Neural cell (in vitro differentiated cells): ENCODE results near the gene SNTA1. TPM values are rescaled to one million over a fixed set of nuclear protein-coding genes. Genes with fewer than 3 reads are reported as not detected.

Experiments used
- H2AFZ ChIP-seq: fragments of 200-600, 300-800 bp; sonication (generic), shearing (Covaris generic); 2 replicates; pipeline ENCODE4 v1.6.0; 2014; ENCODE audit warnings: low read depth, mild to moderate bottlenecking, antibody characterized with exemption, low read length, moderate library complexity
- H3F3A ChIP-seq: fragments of 200-600 bp; shearing (Covaris generic); 2 replicates; pipeline ENCODE4 v1.6.1; 2016; ENCODE audit warnings: mild to moderate bottlenecking, moderate library complexity, mixed read lengths, antibody characterized with exemption, low read length; ENCODE audit not compliant: insufficient read depth, poor library complexity, severe bottlenecking
- H3K27ac ChIP-seq: fragments of 200-600, 300-800 bp; sonication (generic), shearing (Covaris generic); 2 replicates; pipeline ENCODE4 v1.5.1; 2014; ENCODE audit warnings: mild to moderate bottlenecking, low read length, moderate library complexity
- H3K27me3 ChIP-seq: fragments of 300-800, 200-600 bp; sonication (generic), shearing (Covaris generic); 2 replicates; pipeline ENCODE4 v1.6.0; 2014; ENCODE audit warnings: mild to moderate bottlenecking, low read depth, low read length, moderate library complexity; ENCODE audit not compliant: insufficient read depth
- H3K36me3 ChIP-seq: fragments of 300-800, 200-600 bp; sonication (generic), shearing (Covaris generic); 2 replicates; pipeline ENCODE4 v1.5.1; 2014; ENCODE audit warnings: mild to moderate bottlenecking, antibody characterized with exemption, low read length, moderate library complexity; ENCODE audit not compliant: insufficient read depth
- H3K4me2 ChIP-seq: fragments of 300-800, 200-600 bp; sonication (generic), shearing (Covaris generic); 2 replicates; pipeline ENCODE4 v1.6.0; 2014; ENCODE audit warnings: mild to moderate bottlenecking, low read length
- H3K4me3 ChIP-seq: fragments of 300-800, 200-600 bp; sonication (generic), shearing (Covaris generic); 2 replicates; pipeline ENCODE4 v1.5.1; 2014; ENCODE audit warnings: mild to moderate bottlenecking, low read length, moderate library complexity
- H3K79me2 ChIP-seq: fragments of 200-600 bp; shearing (Covaris generic); replicated peaks from 2 replicates; pipeline ENCODE4 v1.6.0; 2014; ENCODE audit warnings: mild to moderate bottlenecking, low read length, moderate library complexity; ENCODE audit not compliant: insufficient read depth
- H3K9ac ChIP-seq: fragments of 300-800, 200-600 bp; sonication (generic), shearing (Covaris generic); 2 replicates; pipeline ENCODE4 v1.6.1; 2016; ENCODE audit warnings: mild to moderate bottlenecking, low read length, mixed read lengths
- H3K9me2 ChIP-seq: fragments of 200-600 bp; shearing (Covaris generic); 2 replicates; pipeline ENCODE4 v1.6.1; 2016; ENCODE audit warnings: mild to moderate bottlenecking, low read length, mixed read lengths; ENCODE audit not compliant: insufficient read depth
- H3K9me3 ChIP-seq: fragments of 200-600, 300-800 bp; sonication (generic), shearing (Covaris generic); 2 replicates; pipeline ENCODE4 v1.6.1; 2016; ENCODE audit warnings: mild to moderate bottlenecking, mixed run types, low read length, moderate library complexity, mixed read lengths
- H4K20me1 ChIP-seq: fragments of 200-600 bp; shearing (Covaris generic); 2 replicates; pipeline ENCODE4 v1.6.1; 2016; ENCODE audit warnings: mild to moderate bottlenecking, mixed run types; ENCODE audit not compliant: insufficient read depth
- CTCF ChIP-seq: fragments of 450-650 bp; IDR thresholded peaks from 2 replicates; pipeline ENCODE4 v1.5.1; 2014; ENCODE audit warnings: antibody characterized with exemption, mild to moderate bottlenecking, moderate library complexity; ENCODE audit not compliant: poor library complexity, severe bottlenecking
- EP300 ChIP-seq: fragments of 450-650 bp; conservative IDR thresholded peaks from 2 replicates; pipeline ENCODE4 v1.6.1; 2014; ENCODE audit warnings: antibody characterized with exemption, mild to moderate bottlenecking, moderate library complexity; ENCODE audit not compliant: poor library complexity, severe bottlenecking
- EZH2 ChIP-seq: fragments of 200-600, 300-800 bp; shearing (Covaris generic), sonication (generic); IDR thresholded peaks from 2 replicates; pipeline ENCODE4 v1.6.1; 2014; ENCODE audit warnings: antibody characterized with exemption, low read length, borderline replicate concordance, mild to moderate bottlenecking; ENCODE audit not compliant: insufficient read depth, poor library complexity, severe bottlenecking
- MXI1 ChIP-seq: fragments of 450-650 bp; conservative IDR thresholded peaks from 2 replicates; pipeline ENCODE4 v1.6.1; 2014; ENCODE audit warnings: antibody characterized with exemption, mild to moderate bottlenecking; ENCODE audit not compliant: poor library complexity, severe bottlenecking
- POLR2AphosphoS5 ChIP-seq: IDR thresholded peaks from 2 replicates; pipeline ENCODE4 v1.6.1; 2012
- RAD21 ChIP-seq: fragments of 450-650 bp; conservative IDR thresholded peaks from 2 replicates; pipeline ENCODE4 v1.6.1; 2014; ENCODE audit warnings: antibody characterized with exemption, mild to moderate bottlenecking, moderate library complexity
- SMC3 ChIP-seq: fragments of 450-650 bp; conservative IDR thresholded peaks from 2 replicates; pipeline ENCODE4 v1.6.1; 2014; ENCODE audit warnings: antibody characterized with exemption, mild to moderate bottlenecking, moderate library complexity; ENCODE audit not compliant: poor library complexity
- TAF1 ChIP-seq: IDR thresholded peaks from 2 replicates; pipeline ENCODE4 v1.6.1; 2012; ENCODE audit warnings: low read depth
- polyA minus RNA-seq: library from RNA; depleted of rRNA, polyadenylated mRNA; stranded (reverse); fragments of >200 nt; gene quantifications from 2 replicates; pipeline ENCODE4 v1.2.3, GENCODE V29; 2014
- polyA plus RNA-seq: library from polyadenylated mRNA; depleted of rRNA; stranded (reverse); fragments of >200 nt; gene quantifications from 2 replicates; pipeline ENCODE4 v1.2.3, GENCODE V29; 2014
- TF ChIP-seq, protein P1 (sequence below): IDR thresholded peaks from 2 replicates; pipeline ENCODE4 v1.6.1; 2012; ENCODE audit warnings: borderline replicate concordance

Gene SNTA1
- 7.2 and 8.6 TPM in 2 replicates for polyA plus RNA-seq
- 5.7 and 7.3 TPM in 2 replicates for polyA minus RNA-seq

- TF ChIP-seq EP300 (peak; percentile 12), RAD21 (no peak), CTCF (peak; percentile 5), POLR2AphosphoS5 (no peak), EZH2 (no peak), TAF1 (no peak), SMC3 (no peak), MXI1 (peak; percentile 38)
- TF ChIP-seq, protein P1, sequence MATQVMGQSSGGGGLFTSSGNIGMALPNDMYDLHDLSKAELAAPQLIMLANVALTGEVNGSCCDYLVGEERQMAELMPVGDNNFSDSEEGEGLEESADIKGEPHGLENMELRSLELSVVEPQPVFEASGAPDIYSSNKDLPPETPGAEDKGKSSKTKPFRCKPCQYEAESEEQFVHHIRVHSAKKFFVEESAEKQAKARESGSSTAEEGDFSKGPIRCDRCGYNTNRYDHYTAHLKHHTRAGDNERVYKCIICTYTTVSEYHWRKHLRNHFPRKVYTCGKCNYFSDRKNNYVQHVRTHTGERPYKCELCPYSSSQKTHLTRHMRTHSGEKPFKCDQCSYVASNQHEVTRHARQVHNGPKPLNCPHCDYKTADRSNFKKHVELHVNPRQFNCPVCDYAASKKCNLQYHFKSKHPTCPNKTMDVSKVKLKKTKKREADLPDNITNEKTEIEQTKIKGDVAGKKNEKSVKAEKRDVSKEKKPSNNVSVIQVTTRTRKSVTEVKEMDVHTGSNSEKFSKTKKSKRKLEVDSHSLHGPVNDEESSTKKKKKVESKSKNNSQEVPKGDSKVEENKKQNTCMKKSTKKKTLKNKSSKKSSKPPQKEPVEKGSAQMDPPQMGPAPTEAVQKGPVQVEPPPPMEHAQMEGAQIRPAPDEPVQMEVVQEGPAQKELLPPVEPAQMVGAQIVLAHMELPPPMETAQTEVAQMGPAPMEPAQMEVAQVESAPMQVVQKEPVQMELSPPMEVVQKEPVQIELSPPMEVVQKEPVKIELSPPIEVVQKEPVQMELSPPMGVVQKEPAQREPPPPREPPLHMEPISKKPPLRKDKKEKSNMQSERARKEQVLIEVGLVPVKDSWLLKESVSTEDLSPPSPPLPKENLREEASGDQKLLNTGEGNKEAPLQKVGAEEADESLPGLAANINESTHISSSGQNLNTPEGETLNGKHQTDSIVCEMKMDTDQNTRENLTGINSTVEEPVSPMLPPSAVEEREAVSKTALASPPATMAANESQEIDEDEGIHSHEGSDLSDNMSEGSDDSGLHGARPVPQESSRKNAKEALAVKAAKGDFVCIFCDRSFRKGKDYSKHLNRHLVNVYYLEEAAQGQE: no peak
Measured at GRCh38 chr20:33443512-33444239, at the start of gene SNTA1. SNTA1 (minus strand) TSS chr20:33443763; CDS start chr20:33443620, 143 bp downstream.

DNA sequence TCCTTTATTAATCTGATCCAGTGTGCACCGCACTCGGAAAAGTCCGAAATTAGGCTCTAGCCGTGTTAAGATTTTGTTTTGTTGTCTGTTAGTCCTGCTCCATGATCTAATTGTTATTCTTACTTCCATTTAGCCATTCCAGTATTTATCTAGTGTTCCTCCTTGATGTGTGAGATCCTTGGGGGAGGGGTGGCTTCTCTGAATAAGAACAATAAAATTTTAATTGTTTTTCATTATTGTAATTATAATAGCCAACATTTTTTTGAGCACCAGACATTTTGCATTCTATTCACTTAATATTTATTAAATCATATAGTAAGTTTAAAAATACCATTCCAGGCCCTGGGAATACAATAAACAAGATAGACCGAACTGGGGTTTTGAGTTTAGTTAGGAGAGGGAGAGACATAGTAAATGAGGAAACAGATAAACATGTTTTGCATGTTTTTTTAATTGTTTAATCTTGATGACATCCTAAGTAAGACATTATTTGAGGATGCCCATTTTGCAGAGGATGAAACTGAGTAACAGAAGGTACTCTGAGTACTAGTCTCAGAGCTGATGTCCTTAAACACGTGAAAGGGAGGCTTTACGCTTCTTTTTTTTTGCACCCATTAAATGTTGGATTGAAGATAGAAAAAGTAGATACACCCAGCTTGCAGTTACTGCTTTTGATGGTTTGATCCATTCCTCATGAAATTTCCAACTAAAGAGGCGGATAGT lies 47.5 kb upstream of the SNTA1 start:
- H3K36me3 ChIP-seq: no peaks in the 10 kb centered on the region
- H3K9ac ChIP-seq: peak overlapping the region; percentile 85
- H2AFZ ChIP-seq: peak overlapping the region; percentile 62
- peaks cover 11% of the 10 kb centered on the region for H3K79me2 ChIP-seq
- H3K9me3 ChIP-seq: no peaks in the 10 kb centered on the region
- peak overlapping the region; percentile 98 for H3K4me3 ChIP-seq
- no peaks in the 10 kb centered on the region for H3K9me2 ChIP-seq
- no peaks in the 10 kb centered on the region for H3K27me3 ChIP-seq
- H3K27ac ChIP-seq: peak overlapping the region; percentile 78
- H3K4me2 ChIP-seq: peak overlapping the region; percentile 62
- TF ChIP-seq MXI1: no peak
- TF ChIP-seq, protein P1: no peak
- H4K20me1 ChIP-seq: no peaks in the 10 kb centered on the region
- no peaks in the 10 kb centered on the region for H3F3A ChIP-seq

More at GRCh38 chr20:33443512-33444239, at the start of gene SNTA1:
- Histone ChIP-seq H3K4me2 (peak within 1 kb of the TSS; percentile 61), H2AFZ (peak within 1 kb of the TSS; percentile 40), H4K20me1 (no peaks in the 10 kb centered on the region), H3K36me3 (no peaks in the 10 kb centered on the region), H3K9me3 (no peaks in the 10 kb centered on the region), H3K4me3 (peak within 1 kb of the TSS; percentile 75), H3F3A (no peaks in the 10 kb centered on the region), H3K9ac (peak within 1 kb of the TSS; percentile 66), H3K79me2 (no peaks in the 10 kb centered on the region), H3K9me2 (no peaks in the 10 kb centered on the region), H3K27me3 (peaks cover 4% of the 10 kb centered on the region), H3K27ac (no peak within 1 kb of the TSS)
